Measurements from ENCODE around the gene CD274.
"Not testable (repeated sequence)": the region's sequence is repeated elsewhere in the genome, so short reads cannot be mapped to it uniquely, and the experiment has no call there.

Gene CD274

DNA sequence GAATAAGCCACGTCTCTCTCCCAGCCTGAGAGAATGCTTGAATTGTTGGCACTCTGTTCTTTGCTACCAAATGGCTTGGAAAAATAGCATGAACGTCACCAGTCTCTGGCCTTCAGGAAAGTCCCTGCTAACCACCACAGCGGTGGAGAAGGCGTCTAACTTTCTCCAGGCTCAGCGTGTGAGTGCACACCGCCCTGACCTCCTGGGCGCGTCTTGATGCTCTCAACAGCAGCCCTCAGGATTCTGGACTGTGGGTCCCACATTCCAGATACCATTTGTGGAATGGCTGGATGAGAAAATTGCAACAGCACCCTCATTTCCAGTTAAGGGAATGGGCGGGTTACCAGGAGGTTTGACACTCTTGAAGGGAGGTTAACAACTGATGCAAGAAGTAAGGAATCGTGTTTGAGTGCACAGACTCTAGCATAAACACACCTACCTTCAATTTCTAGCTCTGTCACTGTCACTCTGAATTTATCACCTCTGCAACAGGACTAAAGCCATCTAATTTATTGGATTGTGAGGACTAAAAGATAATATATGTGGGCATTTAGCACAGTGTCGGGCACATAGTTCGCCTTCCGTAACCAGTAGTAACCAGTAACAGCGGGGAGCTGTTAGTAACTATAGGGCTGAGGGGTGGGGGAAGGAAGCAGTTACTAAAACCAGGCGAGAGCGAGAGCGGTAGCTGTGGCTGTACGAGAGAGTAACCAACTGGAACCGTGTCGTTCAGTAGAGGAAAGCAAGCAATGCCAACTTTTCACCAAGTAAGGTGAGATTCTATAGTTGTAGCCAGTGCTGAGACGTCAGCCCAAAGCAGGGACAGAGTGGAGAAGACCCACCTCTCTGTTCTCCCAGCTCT, 11.8 kb upstream of the CD274 start:
- DNase-seq, result peak; percentile 69

GRCh38 chr9:5440426-5440825, 9.9 kb upstream of the CD274 start:
- no peak for DNase-seq

DNA sequence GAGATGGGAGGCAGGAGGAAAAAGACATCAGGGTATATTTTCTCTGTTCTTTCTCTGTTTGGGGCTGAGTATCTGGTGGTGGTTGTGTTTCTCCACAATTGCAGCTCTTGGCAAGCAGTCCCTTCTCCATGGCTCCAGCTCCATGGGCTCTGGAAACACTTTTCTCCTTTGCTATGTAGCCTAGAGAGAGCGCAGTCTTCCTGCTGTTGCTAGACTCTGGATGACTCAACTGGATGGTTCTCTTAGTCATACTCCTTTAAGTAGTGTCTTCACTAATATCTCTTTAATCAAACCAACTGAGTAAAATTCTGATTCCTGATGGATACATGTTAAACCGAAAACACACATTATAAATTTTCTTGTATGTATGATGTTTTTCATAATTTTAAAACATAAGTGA, 9.3 kb upstream of the CD274 start:
- DNase-seq, result no peak

DNA sequence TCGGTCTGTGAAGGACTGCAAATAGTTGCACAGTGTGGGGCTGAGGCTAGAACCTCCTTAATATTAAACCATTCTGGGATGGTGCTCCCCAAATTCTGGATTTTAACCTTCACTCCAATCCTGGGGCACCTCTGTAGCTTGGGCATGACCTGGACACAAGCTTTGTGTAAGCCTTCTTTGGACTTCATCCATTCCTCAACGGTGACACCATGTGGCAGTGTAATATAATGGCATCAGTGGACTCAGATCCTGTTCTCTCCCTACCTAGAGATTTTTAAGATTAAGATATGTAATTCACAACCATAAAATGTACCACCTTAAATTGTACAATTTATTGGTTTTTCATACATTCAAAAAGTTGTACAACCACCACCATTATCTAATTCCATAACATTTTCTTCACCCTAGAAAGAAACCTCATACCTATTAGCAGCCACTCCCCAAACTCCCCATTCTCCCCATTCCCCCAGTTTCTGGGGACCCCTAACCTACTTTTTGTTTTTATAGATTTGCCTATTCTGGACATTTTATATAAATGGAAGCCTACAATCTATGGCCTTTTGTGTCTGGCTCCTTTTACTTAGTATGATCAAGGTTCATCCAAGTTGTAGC, 7.8 kb upstream of the CD274 start:
- DNase-seq, result peak; percentile 47

- no peak for DNase-seq
Measured at GRCh38 chr9:5443850-5444249, 6.5 kb upstream of the CD274 start.

- not testable (repeated sequence) for DNase-seq
Measured at GRCh38 chr9:5445096-5445495, 5.2 kb upstream of the CD274 start.

DNA sequence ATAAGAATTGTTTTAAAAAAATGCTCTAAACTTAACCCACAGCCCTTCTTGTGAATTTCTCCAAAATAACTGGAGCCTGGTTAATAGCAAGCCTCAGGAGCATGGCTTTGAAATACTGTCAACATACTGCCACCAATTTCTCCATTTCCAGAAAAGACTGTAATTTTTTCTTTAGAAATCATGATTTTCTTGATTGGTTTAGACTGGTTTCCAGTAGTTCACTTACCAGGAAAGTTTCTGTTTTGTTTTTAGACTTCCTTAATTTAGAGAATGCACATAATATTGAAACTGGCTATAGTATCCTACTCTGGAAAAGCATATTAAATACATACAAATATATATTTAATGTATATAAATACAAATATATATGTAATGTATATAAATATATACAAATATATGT, 4.5 kb upstream of the CD274 start:
- no peak for DNase-seq

GRCh38 chr9:5446451-5447236, 3.7 kb upstream of the CD274 start:
- no peak for DNase-seq

- no peak for DNase-seq
Measured at GRCh38 chr9:5447337-5447736, 3.0 kb upstream of the CD274 start.

- DNase-seq, result no peak
Measured at GRCh38 chr9:5448016-5448415, 2.3 kb upstream of the CD274 start.

- no peak for DNase-seq
Measured at GRCh38 chr9:5448461-5449435, 1.6 kb upstream of the CD274 start.

DNA sequence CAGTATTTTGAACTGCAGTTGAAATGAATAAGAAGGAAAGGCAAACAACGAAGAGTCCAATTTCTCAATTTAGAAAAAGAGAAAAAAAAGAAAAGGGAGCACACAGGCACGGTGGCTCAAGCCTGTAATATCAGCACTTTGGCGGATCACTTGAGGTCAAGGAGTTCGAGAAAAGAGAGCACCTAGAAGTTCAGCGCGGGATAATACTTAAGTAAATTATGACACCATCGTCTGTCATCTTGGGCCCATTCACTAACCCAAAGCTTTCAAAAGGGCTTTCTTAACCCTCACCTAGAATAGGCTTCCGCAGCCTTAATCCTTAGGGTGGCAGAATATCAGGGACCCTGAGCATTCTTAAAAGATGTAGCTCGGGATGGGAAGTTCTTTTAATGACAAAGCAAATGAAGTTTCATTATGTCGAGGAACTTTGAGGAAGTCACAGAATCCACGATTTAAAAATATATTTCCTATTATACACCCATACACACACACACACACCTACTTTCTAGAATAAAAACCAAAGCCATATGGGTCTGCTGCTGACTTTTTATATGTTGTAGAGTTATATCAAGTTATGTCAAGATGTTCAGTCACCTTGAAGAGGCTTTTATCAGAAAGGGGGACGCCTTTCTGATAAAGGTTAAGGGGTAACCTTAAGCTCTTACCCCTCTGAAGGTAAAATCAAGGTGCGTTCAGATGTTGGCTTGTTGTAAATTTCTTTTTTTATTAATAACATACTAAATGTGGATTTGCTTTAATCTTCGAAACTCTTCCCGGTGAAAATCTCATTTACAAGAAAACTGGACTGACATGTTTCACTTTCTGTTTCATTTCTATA, 602 bp upstream of the CD274 start:
- no peak for DNase-seq

DNA sequence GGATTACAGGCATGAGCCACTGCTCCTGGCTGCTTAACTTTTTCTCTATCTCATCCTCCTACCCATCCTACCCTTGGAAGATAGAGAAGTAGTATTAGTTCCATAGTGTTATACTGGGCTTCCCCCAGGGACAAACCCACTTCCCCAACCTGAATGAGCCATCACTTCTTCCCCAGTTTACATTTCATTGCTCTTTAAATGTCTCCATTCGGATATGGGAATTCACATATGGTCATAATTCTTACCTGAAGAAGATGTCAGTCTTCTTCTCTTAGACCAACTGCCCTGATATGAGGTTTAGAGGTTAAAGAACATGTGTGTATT, 1.9 kb downstream of the CD274 start:
- DNase-seq, result no peak

DNA sequence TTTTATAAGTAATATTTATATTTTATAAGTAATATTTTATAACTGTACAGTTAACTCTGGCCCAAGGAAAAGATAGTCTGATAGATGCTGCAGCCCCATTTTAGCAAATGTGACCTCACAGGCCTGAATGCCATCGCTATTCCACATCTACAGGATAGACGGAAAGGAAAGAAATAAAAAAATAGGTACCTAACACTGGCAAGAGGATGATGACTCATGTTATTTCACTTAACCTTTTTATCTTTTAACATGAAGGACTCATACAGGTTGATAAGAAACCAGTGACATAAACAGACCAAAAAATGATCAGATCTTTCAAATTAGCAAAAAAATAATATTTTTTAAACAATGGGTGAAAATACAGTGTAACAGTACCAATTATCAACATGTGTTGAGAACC, 2.7 kb downstream of the CD274 start:
- DNase-seq, result no peak

DNA sequence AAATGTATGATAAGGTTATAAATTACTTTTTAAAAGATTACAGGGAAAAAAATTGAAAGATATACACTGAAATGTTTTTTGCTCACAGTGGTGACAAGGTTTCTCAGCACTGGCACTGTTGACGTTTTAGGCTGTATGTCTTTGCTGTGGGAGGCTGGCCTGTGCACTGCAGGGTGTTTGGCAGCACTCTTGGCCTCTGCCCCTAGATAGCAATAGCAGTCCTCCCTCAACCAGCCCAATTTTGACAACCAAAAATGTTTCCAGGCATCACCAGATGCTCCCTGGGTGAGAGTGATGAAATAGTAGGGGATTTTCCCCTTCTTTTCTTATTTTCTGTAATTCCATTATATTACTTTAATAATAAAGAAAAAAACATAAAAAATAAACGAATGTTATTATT, 3.3 kb downstream of the CD274 start:
- no peak for DNase-seq

DNA sequence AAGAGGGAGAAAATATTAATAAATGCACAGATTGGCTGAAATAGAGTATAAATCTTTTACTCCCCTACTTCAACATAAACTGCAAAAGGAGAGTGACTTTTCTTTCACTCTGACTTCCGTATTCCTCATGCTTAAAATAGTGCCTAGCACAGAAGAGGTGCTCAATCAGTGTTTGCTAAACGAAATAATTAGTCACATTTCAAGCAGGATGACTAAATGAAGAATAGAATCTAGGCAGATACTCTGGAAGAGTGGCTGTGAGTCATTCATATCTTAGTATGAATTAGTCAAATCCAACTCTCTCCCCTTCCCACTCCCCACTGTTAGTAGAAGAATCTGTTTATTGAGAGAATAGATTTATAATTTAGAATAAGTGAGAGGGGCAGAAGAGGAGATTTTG, 4.8 kb downstream of the CD274 start:
- no peak for DNase-seq

DNA sequence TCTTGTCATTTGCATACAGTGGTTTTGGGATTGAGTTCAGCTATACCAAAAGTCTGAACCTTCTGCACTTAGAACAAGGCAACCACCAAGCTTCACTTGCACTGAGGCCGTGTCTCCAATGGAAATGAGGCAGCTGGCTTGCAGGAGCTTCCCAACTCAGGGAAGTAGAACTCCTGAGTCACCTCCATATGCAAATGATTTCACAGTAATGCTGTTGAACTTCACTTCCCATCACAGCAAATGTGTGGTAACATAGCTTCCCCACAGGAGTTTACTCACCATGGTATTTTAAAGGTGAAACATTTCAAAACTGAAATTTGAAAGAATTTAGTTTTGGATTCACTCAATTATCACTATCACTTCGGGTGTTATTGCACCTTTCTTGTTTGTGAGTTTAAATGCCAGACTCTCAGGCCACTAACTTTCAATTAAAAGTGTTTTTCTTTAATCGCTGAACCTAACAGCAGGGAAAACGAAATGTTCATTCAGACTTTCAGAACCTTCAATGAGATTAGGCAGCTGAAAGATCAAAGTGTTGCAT, 9.0 kb downstream of the CD274 start:
- peak; percentile 51 for DNase-seq

- no peak for DNase-seq
Measured at GRCh38 chr9:5460157-5460556, 9.8 kb downstream of the CD274 start.

DNA sequence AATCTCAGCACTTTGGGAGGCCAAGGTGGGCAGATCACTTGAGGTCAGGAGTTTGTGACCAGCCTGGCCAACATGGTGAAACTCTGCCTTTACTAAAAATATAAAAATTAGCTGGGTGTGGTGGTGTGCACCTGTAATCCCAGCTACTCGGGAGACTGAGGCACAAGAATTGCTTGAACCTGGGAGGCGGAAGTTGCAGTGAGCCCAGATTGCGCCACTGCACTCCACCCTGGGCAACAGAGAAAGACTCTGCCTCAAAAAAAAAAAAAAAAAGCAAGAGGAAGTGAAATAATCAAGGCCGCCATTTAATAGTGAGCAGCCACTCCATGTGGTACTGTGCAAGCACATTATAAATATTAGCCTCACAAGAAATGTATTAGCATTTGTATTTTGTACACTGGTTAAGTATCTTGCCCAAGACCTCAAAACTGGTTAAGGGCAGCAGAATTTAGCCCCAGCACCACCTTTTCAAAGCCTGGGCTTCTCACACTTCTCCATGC, 14.5 kb downstream of the CD274 start:
- not testable (repeated sequence) for DNase-seq

DNA sequence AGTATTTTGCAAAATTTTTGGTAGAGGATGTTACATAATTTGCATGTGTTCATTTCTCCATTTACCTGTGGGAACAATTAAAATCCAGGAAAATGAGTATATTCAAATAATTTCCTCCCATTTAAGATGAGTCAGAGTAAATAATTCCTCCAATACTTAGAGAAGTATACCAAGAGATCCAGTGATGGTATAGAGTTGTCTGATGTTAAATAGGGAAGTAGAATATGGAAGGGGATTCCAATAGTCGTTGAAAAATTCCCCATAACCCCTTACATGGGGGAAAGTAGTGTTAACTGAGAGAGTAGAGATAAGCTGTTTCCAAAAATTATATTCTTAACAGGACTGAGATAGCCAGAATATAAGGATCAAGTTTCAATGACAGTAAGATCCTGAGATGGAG, 15.7 kb downstream of the CD274 start:
- no peak for DNase-seq

DNA sequence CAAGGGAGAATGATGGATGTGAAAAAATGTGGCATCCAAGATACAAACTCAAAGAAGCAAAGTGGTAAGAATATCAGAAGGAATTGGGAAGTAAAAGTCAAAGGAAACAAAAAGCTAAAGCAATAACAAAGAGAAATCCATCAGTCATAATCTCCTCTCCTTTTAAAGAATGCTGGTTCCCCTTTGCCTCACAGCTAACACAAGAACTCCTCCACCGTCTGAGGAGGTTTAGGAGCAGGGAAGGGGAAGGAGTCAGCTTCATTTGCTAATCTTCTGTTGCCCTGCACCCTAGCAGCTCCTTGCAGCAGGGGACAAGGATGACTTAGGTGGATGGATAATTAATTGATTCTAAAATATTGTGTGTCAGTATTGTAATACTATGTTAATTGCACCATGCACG, 16.4 kb downstream of the CD274 start:
- no peak for DNase-seq
